ENCODE measurements around the gene BAX.
"Not testable (repeated sequence)": the region's sequence is repeated elsewhere in the genome, so short reads cannot be mapped to it uniquely, and the experiment has no call there.

BAX gene

DNA sequence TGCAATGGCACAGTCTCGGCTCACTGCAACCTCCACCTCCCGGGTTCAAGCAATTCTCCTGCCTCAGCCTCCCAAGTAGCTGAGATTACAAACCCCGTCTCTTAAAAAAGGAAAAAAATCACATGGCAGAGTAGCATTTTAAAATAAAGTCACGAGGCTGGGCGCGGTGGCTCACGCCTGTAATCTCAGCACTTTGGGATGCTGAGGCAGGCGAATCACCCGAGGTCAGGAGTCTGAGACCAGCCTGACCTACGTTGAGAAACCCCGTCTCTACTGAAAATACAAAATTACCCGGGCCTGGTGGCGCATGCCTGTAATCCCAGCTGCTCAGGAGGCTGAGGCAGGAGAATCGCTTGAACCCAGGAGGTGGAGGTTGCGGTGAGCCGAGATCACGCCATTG is 27.0 kb upstream of the BAX start:
- not testable (repeated sequence) for H3K4me3 ChIP-seq (ENCODE audit: low read length); DNase-seq (ENCODE audit: low read depth, low spot score)

DNA sequence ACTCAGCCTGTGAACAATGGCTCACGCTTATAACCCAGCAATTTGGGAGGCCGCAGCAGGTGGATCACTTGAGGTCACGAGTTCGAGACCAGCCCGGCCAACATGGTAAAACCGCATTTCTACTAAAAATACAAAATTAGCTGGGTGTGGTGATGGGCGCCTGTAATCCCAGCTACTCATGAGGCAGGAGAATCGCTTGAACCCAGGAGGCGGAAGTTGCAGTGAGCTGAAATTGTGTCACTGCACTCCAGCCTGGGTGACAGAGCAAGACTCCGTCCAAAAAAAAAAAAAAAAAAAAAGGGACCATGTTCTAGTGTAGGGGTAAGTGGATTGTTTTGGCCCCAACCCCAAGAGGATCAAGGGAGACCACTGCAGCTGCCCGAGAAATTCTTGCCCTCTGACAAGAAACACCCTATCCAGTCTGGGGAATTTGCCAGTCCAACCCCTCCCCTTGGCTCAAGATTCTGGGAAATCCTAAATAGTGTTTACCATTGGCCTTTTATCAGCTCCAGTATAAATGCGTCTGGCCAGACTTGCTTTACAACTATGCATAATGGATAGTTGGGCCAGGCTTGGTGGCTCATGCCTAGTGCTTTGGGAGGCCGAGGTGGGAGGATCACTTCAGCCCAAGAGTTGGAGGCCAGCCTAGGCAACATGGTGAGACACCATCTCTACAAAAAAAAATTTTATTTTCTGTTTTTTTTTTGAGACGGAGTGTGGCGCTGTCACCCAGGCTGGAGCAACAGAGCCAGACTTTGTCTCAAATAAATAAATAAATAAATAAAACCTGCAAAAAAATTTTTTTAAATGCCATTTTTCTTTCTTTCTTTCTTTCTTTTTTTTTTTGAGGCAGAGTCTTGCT is 26.3 kb upstream of the BAX start:
- DNase-seq (ENCODE audit: low read depth, low spot score) = no peak
- H3K4me3 ChIP-seq (ENCODE audit: low read length) = no peak overlapping the region

DNA sequence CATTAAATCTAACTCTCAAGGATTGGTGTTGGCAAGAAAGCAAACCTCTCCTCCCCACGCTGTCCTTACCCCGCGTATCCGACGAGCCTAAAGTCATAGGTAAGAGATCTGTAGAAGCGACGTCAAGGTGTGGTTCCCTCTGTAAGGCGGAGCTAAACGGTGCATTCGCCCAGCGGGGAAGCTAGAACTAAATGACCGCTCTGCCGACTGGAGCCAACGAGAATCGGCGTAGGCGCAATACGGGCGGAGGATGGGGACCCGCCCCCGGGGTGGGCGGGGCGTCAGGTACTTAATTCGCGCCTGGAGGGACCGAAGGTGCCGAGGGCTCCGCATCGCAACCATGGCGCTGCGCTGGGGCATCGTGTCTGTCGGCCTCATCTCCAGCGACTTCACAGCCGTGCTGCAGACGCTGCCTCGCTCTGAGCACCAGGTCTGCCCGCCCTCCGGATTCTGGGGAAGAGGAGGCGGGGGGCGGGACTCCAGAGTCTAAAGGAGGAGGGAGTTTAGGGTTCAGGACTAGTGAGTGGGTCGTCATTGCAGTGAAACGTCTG is 21.2 kb upstream of the BAX start, which contains the start of gene DHDH:
Gene DHDH, plus strand, starts transcription at position 318 of the 551 bp plus-strand sequence. Its CDS starts 23 bp downstream, at position 341.
- peak; percentile 75 for DNase-seq (ENCODE audit: low read depth, low spot score)
- peak within 1 kb of the TSS; percentile 56 for H3K4me3 ChIP-seq (ENCODE audit: low read length)

DNA sequence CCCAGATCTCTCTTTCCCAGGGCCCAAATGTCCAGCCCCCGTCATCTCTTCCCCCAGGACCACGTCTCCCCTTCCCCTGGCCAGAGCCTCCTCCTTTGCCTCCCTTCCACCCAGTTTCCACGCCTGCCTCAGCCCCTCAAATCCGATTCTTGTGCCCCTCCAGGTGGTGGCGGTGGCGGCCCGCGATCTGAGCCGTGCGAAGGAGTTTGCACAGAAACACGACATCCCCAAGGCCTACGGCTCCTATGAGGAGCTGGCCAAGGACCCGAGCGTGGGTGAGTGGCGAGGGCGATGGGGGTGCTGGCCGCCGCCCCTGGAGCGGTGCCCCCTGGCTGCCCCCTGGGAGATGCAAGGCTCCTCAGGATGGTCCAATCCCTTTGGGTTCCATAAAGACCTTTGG is 19.8 kb upstream of the BAX start:
- no peak overlapping the region for H3K4me3 ChIP-seq (ENCODE audit: low read length)
- DNase-seq (ENCODE audit: low read depth, low spot score) = no peak

DNA sequence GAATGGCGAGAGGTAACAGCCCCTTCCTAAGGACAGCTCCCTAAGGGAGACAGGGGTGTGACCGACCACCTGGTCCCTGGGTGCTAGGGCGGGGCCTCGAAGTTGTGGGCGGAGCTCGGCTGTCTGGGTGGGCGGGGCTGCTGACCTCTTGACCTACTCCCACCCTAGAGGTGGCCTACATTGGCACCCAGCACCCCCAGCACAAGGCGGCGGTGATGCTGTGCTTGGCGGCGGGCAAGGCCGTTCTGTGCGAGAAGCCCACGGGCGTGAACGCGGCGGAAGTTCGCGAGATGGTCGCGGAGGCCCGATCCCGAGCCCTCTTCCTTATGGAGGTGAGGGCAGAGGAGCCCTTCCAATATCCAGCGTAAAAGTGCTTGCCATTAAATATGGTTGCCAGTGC is 18.8 kb upstream of the BAX start:
- H3K4me3 ChIP-seq (ENCODE audit: low read length) = no peak overlapping the region
- DNase-seq (ENCODE audit: low read depth, low spot score) = no peak

DNA sequence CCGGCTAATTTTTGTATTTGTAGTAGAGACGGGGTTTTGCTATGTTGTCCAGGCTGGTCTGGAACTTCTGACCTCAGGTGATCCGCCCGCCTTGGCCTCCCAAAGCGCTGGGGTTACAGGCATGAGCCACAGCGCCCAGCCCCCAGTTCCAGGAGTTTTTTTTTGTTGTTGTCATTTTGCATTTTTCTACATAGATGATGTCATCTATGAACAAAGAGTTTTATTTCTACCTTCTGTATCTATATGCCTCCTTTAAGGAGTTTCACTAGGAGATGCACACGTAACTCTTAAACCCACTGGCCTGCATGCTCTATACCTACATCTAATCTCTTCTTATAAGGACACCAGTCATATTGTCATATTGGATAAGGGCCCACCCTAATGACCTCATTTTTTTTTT is 16.4 kb upstream of the BAX start:
- no peak overlapping the region for H3K4me3 ChIP-seq (ENCODE audit: low read length)
- DNase-seq (ENCODE audit: low read depth, low spot score) = no peak

DNA sequence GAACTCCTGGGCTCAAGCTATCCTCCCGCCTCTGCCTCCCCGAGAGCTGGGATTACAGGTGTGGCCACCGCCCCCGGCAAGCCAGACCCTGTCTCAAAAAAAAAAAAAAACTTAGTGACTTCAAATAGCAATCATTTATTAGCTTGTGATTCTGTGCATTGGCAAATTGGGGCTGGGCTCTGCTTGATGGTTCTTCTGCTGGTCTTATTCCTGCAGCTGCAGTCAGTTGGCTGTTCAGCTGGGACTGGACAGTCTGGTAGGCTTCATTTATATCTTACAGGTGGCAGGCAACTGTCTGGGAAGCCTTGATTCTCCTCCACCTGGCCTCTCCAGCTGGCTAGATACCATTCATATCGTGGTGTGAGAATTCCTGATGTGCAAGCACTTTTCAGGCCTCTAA is 13.8 kb upstream of the BAX start:
- no peak for DNase-seq (ENCODE audit: low read depth, low spot score)

DNA sequence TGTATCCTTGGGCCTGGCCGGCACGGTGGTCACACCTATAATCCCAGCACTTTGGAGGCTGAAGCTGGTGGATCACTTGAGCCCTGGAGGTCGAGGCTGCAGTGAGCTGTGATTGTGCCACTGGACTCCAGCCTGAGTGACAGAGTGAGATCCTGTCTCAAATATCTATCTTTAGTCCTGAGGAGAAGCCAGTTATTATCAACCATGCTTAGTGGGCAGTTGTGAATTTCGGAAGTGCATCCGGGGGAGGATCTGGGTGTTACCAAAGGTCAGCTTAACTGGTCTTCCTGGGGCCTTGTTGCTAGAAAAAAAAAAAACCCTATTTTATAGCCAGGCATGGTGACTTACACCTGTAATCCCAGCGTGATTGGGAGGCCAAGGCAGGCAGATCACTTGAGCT is 11.6 kb upstream of the BAX start:
- DNase-seq (ENCODE audit: low read depth, low spot score) = no peak
- H3K4me3 ChIP-seq (ENCODE audit: low read length) = no peak overlapping the region

More for the DNA sequence above, 13.8 kb upstream of the BAX start:
- H3K4me3 ChIP-seq (ENCODE audit: low read length) = no peak overlapping the region

DNA sequence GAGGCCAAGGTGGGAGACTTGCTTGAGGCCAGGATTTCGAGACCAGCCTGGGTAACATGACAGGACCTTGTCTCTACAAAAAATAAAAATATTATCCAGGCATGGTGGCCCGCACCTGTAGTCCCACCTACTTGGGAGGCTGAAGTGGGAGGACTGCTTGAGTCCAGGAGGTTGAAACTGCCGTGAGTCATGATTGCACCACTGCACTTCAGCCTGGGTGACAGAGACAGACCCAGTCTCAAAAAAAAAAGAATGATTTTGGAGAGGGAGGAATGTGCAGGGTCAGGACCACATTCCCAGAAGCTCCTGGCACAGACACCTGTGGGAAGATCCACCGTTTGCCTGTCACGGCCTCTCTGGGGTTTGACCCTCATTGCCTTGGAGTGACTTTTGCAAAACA is 9.3 kb upstream of the BAX start:
- DNase-seq (ENCODE audit: low read depth, low spot score) = no peak
- H3K4me3 ChIP-seq (ENCODE audit: low read length) = no peak overlapping the region

DNA sequence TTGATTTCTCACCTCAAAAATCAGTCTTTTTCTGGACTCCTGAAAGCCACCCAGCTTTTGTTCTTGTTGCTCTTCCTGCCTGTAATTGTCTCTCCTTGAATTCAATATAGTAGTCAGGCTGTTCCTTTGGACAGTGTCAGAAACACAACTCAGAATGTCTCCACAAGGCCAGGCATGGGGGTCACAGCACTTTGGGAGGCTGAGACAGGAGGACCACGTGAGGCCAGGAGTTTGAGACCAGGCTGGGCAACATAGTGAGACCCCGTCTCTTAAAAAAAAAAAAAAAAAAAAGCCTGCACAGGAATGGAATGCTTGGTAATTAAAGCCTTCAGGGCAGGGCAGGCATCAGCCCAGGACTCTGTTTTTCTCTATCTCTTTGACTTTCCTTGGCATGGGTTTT is 8.9 kb upstream of the BAX start:
- no peak overlapping the region for H3K4me3 ChIP-seq (ENCODE audit: low read length)
- DNase-seq (ENCODE audit: low read depth, low spot score) = no peak

DNA sequence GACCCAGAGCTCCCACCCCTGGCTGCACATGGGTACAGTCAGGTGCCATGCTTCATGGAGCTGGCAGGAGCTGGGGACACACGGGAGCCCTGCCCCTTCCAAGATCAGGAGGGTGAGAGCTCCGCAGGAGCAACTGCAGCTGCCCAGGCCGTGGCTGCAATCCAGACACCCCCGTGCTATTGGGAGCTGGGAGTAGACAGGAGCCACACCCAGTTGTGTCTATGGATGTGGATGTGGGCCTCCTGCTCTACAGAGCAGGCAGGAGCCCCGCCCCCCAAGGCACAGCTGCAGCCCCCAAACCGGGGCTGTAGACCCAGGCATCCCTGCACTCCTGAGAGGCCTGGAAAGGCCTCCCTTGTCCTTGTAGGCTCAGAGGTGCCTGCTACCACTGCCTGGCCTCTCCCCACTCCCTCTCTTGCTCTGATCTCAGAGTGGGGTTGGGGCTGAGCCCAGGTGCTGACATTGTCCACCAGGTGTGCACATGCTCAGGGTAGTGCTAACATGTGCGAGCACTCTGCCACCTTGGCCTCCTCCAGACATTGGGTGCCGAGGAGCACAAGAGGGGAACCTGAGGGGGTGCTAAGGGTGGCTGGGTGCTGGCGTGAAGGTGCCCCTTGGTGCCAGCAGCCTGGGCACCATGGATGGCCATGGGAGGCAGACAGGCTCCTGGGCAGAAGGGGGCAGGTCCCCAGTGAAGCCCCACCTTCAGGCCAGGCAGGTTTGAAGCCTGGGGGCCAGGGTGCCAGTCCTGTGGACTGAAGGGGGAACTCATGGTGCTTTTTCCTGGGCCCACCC is 8.0 kb upstream of the BAX start:
- no peak overlapping the region for H3K4me3 ChIP-seq (ENCODE audit: low read length)
- no peak for DNase-seq (ENCODE audit: low read depth, low spot score)

DNA sequence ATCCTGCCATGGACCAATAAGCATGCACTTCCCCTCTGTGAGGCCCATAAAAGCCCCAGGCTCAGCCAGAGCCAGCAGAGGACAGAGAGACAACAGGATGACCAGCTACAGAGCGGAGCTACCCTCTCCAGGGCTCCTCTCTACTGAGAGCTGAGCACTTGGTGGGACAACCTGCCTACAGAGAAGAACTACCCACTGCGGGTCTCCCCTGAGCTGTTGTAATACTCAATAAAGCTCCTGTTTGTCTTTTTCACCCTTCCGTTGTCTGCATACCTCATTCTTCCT is 7.5 kb upstream of the BAX start:
- no peak for DNase-seq (ENCODE audit: low read depth, low spot score)
- no peak overlapping the region for H3K4me3 ChIP-seq (ENCODE audit: low read length)

DNA sequence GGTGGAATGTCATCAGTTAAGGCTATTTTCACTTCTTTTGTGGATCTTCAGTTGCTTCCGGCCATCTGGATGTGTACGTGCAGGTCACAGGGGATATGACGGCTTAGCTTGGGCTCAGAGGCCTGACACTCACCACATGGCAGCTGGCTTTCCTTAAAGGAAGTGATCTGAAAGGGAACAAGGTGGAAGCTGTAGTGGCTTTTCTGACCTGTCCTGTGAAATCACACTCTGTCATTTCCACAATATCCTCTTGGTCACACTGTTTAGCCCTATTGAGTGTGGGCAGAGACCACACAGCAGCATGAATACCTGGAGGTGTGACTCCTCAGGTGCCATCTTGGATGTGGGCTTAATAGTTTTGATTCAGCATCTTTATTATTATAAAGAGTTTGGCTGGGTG is 4.5 kb upstream of the BAX start:
- no peak for DNase-seq (ENCODE audit: low read depth, low spot score)
- no peak overlapping the region for H3K4me3 ChIP-seq (ENCODE audit: low read length)

DNA sequence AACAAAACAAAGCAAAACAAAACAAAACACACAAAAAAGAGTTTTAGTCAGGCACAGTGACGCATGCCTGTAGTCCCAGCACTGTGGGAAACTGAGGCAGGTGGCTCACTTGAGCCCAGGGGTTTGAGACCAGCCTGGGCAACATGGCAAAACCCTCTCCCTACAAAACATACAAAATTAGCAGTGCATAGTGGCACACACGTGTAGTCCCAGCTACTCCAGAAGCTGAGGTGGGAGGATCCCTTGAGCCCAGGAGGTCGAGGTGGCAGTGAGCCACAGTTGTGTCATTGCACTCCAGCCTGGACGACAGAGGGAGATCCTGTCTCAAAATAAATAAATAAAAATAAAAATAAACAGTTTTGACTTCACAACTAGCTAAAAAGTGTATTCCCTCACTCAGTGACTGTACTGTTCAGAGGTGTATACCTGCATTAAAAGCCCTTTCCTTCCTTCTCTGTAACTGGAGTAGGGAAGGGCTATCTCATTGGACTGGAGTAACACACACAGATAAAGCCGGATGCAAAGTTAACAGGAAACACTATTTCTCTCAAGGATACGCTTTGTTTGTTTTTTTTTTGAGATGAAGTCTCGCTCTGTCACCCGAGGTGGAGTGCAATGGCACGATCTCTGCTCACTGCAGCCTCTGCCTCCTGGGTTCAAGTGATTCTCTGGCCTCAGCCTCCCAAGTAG is 3.7 kb upstream of the BAX start:
- no peak for DNase-seq (ENCODE audit: low read depth, low spot score)
- H3K4me3 ChIP-seq (ENCODE audit: low read length) = no peak overlapping the region

DNA sequence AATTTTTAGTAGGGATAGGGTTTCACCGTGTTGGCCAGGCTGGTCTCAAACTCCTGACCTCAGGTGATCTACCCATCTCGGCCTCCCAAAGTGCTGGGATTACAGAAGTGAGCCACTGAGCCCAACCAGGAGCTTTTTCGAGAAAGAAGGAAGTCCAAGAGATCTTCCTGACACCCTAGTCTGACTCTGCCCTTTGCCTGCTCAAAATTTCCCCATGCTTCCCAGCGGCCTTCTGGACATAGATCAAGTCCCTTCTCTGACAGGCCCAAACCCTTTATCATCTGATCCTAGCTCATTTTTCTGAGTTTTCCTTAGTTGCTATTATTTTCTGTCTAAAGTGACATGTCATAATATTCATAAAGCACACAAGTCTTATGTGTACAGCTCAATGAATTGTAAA is 1.5 kb upstream of the BAX start:
- no peak for DNase-seq (ENCODE audit: low read depth, low spot score)

DNA sequence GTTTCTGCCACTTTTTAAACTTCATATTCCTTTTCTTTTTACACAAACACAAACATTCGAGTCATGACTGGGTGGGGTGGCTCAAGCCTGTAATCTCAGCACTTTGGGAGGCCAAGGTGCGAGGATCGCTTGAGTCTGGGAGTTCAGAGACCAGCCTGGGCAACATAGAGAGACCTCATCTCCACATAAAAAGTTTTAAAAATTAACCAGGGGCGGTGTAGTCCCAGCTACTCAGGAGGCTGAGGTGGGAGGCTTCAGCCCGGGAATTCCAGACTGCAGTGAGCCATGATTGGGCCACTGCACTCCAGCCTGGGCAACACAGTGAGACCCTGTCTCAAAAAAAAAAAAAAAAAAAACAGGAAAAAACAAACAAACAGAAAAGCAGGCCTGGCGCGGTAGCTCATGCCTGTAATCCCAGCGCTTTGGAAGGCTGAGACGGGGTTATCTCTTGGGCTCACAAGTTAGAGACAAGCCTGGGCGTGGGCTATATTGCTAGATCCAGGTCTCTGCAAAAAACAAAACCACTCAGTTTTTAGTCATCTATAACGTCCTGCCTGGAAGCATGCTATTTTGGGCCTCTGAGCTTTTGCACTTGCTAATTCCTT is 583 bp upstream of the BAX start:
- peak overlapping the region; percentile 88 for H3K4me3 ChIP-seq (ENCODE audit: low read length)
- no peak for DNase-seq (ENCODE audit: low read depth, low spot score)

More for the DNA sequence above, 1.5 kb upstream of the BAX start:
- no peak overlapping the region for H3K4me3 ChIP-seq (ENCODE audit: low read length)

DNA sequence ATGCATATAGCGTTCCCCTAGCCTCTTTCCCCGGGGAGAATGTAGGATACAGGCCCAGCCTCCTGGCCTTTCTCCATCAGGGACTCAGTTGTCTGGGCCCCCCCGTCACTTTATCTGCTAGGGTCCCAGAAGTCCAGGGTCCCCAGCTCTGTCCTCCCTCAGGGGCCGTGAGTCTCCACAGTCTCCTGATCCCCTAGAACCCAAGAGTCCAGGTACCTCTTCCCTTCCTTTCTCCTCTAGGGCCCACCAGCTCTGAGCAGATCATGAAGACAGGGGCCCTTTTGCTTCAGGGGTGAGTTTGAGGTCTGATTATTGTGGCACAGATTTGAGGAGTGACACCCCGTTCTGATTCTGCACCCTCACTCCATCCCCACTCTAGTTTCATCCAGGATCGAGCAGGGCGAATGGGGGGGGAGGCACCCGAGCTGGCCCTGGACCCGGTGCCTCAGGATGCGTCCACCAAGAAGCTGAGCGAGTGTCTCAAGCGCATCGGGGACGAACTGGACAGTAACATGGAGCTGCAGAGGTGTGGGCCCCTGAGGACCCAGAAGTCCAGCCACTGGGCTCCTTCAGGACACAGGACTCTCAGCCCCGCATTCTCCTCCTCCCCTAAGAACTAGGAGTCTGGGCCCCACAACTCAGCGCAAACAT is 758 bp downstream of the BAX start:
- no peak for DNase-seq (ENCODE audit: low read depth, low spot score)
- H3K4me3 ChIP-seq (ENCODE audit: low read length) = peak overlapping the region; percentile 88

DNA sequence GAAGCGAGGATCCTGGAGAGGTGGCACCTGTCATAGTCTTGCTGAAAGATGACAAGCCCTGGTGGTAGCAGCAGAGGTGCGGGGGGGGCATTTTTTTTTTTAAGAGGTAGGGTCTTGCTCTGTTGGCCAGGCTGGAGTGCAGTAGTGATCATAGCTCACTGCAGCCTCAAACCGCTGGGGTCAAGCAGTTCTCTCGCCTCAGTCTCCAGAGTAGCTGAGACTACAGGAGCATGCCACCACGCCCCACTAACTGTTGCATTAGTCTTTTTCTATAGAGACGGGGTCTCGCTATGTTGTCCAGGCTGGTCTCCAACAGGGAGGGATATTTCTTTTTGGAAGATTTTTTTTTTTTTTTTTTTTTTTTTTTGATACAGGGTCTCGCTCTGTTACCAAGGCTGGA is 3.3 kb downstream of the BAX start:
- no peak for DNase-seq (ENCODE audit: low read depth, low spot score)
- no peak overlapping the region for H3K4me3 ChIP-seq (ENCODE audit: low read length)

Data from Jurkat, Clone E6-1 (cell line).